Stimulated activated CD8-positive, alpha-beta memory T cell treated with anti-CD3 and anti-CD28 coated beads, Interleukin-7, amount 100 ng/mL, for 4 hours (primary cell): ENCODE results near the gene RUNDC1.
"Not testable (repeated sequence)": the region's sequence is repeated elsewhere in the genome, so short reads cannot be mapped to it uniquely, and the experiment has no call there.

ENCODE experiments used
- DNase-seq, 2 donors: peaks; one replicate each; pipeline ENCODE4 v3.0.0-alpha.2; 2020; ENCODE audit warnings: low read depth in 2 of 2

RUNDC1 gene

GRCh38 chr17:42991471-42991870, 11.1 kb downstream of the RUNDC1 start:
- no peak for DNase-seq

GRCh38 chr17:42992872-42993271, 12.5 kb downstream of the RUNDC1 start:
- DNase-seq = no peak

GRCh38 chr17:42993913-42994312, 13.5 kb downstream of the RUNDC1 start:
- not testable (repeated sequence) for DNase-seq

- no peak for DNase-seq
Measured at GRCh38 chr17:42997390-42997983, 17.1 kb downstream of the RUNDC1 start.

- DNase-seq = peak; percentile 94 to 98
Measured at GRCh38 chr17:42997984-42998938, 17.9 kb downstream of the RUNDC1 start, which contains the start of gene RPL27. TSS of gene RPL27 (plus strand) at chr17:42998419. CDS start at chr17:42998751, 332 bp downstream.

- no peak for DNase-seq
Measured at GRCh38 chr17:42999003-42999525, 18.7 kb downstream of the RUNDC1 start.

- not testable (repeated sequence) for DNase-seq
Measured at GRCh38 chr17:43000894-43001293, 20.5 kb downstream of the RUNDC1 start.

- no peak for DNase-seq
Measured at GRCh38 chr17:43003542-43004172, 23.3 kb downstream of the RUNDC1 start.

- DNase-seq = peak; percentile 78 to 83
Measured at GRCh38 chr17:43006639-43007551, 26.5 kb downstream of the RUNDC1 start, which contains the start of gene IFI35. TSS of gene IFI35 (plus strand) at chr17:43006784. CDS start at chr17:43006948, 164 bp downstream.

- no peak for DNase-seq
Measured at GRCh38 chr17:43010667-43011308, 30.4 kb downstream of the RUNDC1 start.

GRCh38 chr17:43011728-43012472, 31.5 kb downstream of the RUNDC1 start:
- no peak for DNase-seq

GRCh38 chr17:43013296-43013695, 32.9 kb downstream of the RUNDC1 start:
- no peak for DNase-seq

GRCh38 chr17:43014020-43014648, 33.8 kb downstream of the RUNDC1 start:
- no peak for DNase-seq

GRCh38 chr17:43014649-43015542, 34.5 kb downstream of the RUNDC1 start:
- DNase-seq = no peak

- no peak for DNase-seq
Measured at GRCh38 chr17:43015579-43015978, 35.2 kb downstream of the RUNDC1 start.

GRCh38 chr17:43016216-43016615, 35.9 kb downstream of the RUNDC1 start:
- no peak for DNase-seq

- no peak for DNase-seq
Measured at GRCh38 chr17:43018008-43018853, 37.9 kb downstream of the RUNDC1 start.
